Subcutaneous adipose tissue (tissue), 4 donors: Measurements from ENCODE around the gene NHERF2. TPM values are rescaled to one million over a fixed set of nuclear protein-coding genes. Genes with fewer than 3 reads are reported as not detected.

Experiments used
- CTCF ChIP-seq: fragments of 450-650 bp; IDR thresholded peaks from one replicate; pipeline ENCODE4 v1.5.1; 2016; ENCODE audit warnings: low read depth, mild to moderate bottlenecking, control low read depth, antibody characterized with exemption, moderate library complexity
- total RNA-seq, 4 donors: library from RNA; depleted of rRNA; stranded (reverse); fragments of >200 nt; gene quantifications; one replicate each; pipeline ENCODE4 v1.1.0, GENCODE V29; 2016

NHERF2 gene
- total RNA-seq, 4 donors from 2014 or later, result 15.1 to 140 (median 48.9) TPM

- TF ChIP-seq CTCF, result no peak
These were observed 26.7 kb upstream of the NHERF2 start for GRCh38 chr16:1999866-2000514.

- TF ChIP-seq CTCF, result no peak
These were observed 25.7 kb upstream of the NHERF2 start for GRCh38 chr16:2001035-2001434.

- TF ChIP-seq CTCF, result no peak
These were observed 25.0 kb upstream of the NHERF2 start for GRCh38 chr16:2001456-2002355.

GRCh38 chr16:2002406-2003230, 24.1 kb upstream of the NHERF2 start:
- TF ChIP-seq CTCF, result no peak

- TF ChIP-seq CTCF, result no peak
These were observed 23.4 kb upstream of the NHERF2 start for GRCh38 chr16:2003231-2003826.

- no peak for TF ChIP-seq CTCF
These were observed 22.7 kb upstream of the NHERF2 start for GRCh38 chr16:2003827-2004641.
